ENCODE results near the gene KCNG2. TPM values are rescaled to one million over a fixed set of nuclear protein-coding genes. Genes with fewer than 3 reads are reported as not detected.

KCNG2 gene
- total RNA-seq, 2 experiments from 2014 or later: not detected

GRCh38 chr18:79792096-79792987, 5.4 kb upstream of the KCNG2 start:
- POLR2A ChIA-PET: no interaction called here
- Mint-ChIP-seq H3K4me3 (no peak overlapping the region), H3K4me1 (peaks cover 6% of the 10 kb centered on the region), H3K27ac (no peak overlapping the region), H3K27me3 (peaks cover 63% of the 10 kb centered on the region), H3K36me3 (ENCODE audit: low read depth) (no peaks in the 10 kb centered on the region), H3K9me3 (peaks cover 4% of the 10 kb centered on the region)
- DNase-seq: no peak
- CTCF ChIA-PET: no interaction called here

- DNase-seq: no peak
- no peaks in the 10 kb centered on the region for H3K36me3 Mint-ChIP-seq (ENCODE audit: low read depth)
- peaks cover 7% of the 10 kb centered on the region for H3K4me1 Mint-ChIP-seq
- POLR2A ChIA-PET: no interaction called here
- peaks cover 62% of the 10 kb centered on the region for H3K27me3 Mint-ChIP-seq
- peaks cover 4% of the 10 kb centered on the region for H3K9me3 Mint-ChIP-seq
- no peak overlapping the region for H3K27ac Mint-ChIP-seq
- no peak overlapping the region for H3K4me3 Mint-ChIP-seq
- CTCF ChIA-PET: no interaction called here
These were observed 4.8 kb upstream of the KCNG2 start for GRCh38 chr18:79792988-79793355.

GRCh38 chr18:79794846-79795245, 2.9 kb upstream of the KCNG2 start:
- ChIA-PET POLR2A (no interaction called here), CTCF (no interaction called here)
- H3K4me3 Mint-ChIP-seq: no peak overlapping the region
- no peak for DNase-seq
- H3K27me3 Mint-ChIP-seq: peaks cover 66% of the 10 kb centered on the region
- H3K27ac Mint-ChIP-seq: no peak overlapping the region
- peaks cover 7% of the 10 kb centered on the region for H3K4me1 Mint-ChIP-seq
- H3K36me3 Mint-ChIP-seq (ENCODE audit: low read depth): no peaks in the 10 kb centered on the region
- H3K9me3 Mint-ChIP-seq: no peaks in the 10 kb centered on the region

GRCh38 chr18:79795446-79795845, 2.3 kb upstream of the KCNG2 start:
- H3K4me1 Mint-ChIP-seq: peaks cover 7% of the 10 kb centered on the region
- ChIA-PET CTCF (no interaction called here), POLR2A (no interaction called here)
- H3K27me3 Mint-ChIP-seq: peaks cover 64% of the 10 kb centered on the region
- H3K4me3 Mint-ChIP-seq: no peak overlapping the region
- no peak for DNase-seq
- no peaks in the 10 kb centered on the region for H3K9me3 Mint-ChIP-seq
- H3K36me3 Mint-ChIP-seq (ENCODE audit: low read depth): no peaks in the 10 kb centered on the region
- H3K27ac Mint-ChIP-seq: no peak overlapping the region

- no peaks in the 10 kb centered on the region for H3K9me3 Mint-ChIP-seq
- H3K27me3 Mint-ChIP-seq: peaks cover 60% of the 10 kb centered on the region
- CTCF ChIA-PET: no interaction called here
- peaks cover 7% of the 10 kb centered on the region for H3K4me1 Mint-ChIP-seq
- H3K4me3 Mint-ChIP-seq: no peak overlapping the region
- POLR2A ChIA-PET: no interaction called here
- DNase-seq: no peak
- no peaks in the 10 kb centered on the region for H3K36me3 Mint-ChIP-seq (ENCODE audit: low read depth)
- H3K27ac Mint-ChIP-seq: no peak overlapping the region
These were observed 1.7 kb upstream of the KCNG2 start for GRCh38 chr18:79796016-79796415.

- DNase-seq: no peak
- H3K27me3 Mint-ChIP-seq: peaks cover 52% of the 10 kb centered on the region
- H3K27ac Mint-ChIP-seq: no peak overlapping the region
- POLR2A ChIA-PET: no interaction called here
- CTCF ChIA-PET: no interaction called here
- H3K36me3 Mint-ChIP-seq (ENCODE audit: low read depth): no peaks in the 10 kb centered on the region
- peaks cover 3% of the 10 kb centered on the region for H3K4me1 Mint-ChIP-seq
- no peak overlapping the region for H3K4me3 Mint-ChIP-seq
- no peaks in the 10 kb centered on the region for H3K9me3 Mint-ChIP-seq
These were observed 970 bp upstream of the KCNG2 start for GRCh38 chr18:79796531-79797405.

- ChIA-PET CTCF (no interaction called here), POLR2A (no interaction called here)
- H3K27ac Mint-ChIP-seq: no peak overlapping the region
- no peak for DNase-seq
- H3K4me3 Mint-ChIP-seq: no peak overlapping the region
- no peaks in the 10 kb centered on the region for H3K36me3 Mint-ChIP-seq (ENCODE audit: low read depth)
- H3K27me3 Mint-ChIP-seq: peaks cover 39% of the 10 kb centered on the region
- H3K4me1 Mint-ChIP-seq: peaks cover 3% of the 10 kb centered on the region
- no peaks in the 10 kb centered on the region for H3K9me3 Mint-ChIP-seq
These were observed 734 bp downstream of the KCNG2 start for GRCh38 chr18:79798346-79798998.

GRCh38 chr18:79798999-79799370, 1.2 kb downstream of the KCNG2 start:
- H3K36me3 Mint-ChIP-seq (ENCODE audit: low read depth): no peaks in the 10 kb centered on the region
- ChIA-PET CTCF (no interaction called here), POLR2A (no interaction called here)
- no peak overlapping the region for H3K4me3 Mint-ChIP-seq
- H3K4me1 Mint-ChIP-seq: peaks cover 3% of the 10 kb centered on the region
- H3K27ac Mint-ChIP-seq: no peak overlapping the region
- DNase-seq: no peak
- H3K27me3 Mint-ChIP-seq: peaks cover 37% of the 10 kb centered on the region
- no peaks in the 10 kb centered on the region for H3K9me3 Mint-ChIP-seq

GRCh38 chr18:79799619-79800370, 2.1 kb downstream of the KCNG2 start:
- Mint-ChIP-seq H3K27ac (no peak overlapping the region), H3K9me3 (no peaks in the 10 kb centered on the region), H3K27me3 (peaks cover 33% of the 10 kb centered on the region), H3K4me3 (no peak overlapping the region), H3K36me3 (ENCODE audit: low read depth) (no peaks in the 10 kb centered on the region), H3K4me1 (peaks cover 3% of the 10 kb centered on the region)
- POLR2A ChIA-PET: no interaction called here
- no peak for DNase-seq
- CTCF ChIA-PET: no interaction called here

- H3K36me3 Mint-ChIP-seq (ENCODE audit: low read depth): no peaks in the 10 kb centered on the region
- CTCF ChIA-PET: no interaction called here
- no peak overlapping the region for H3K4me3 Mint-ChIP-seq
- POLR2A ChIA-PET: no interaction called here
- DNase-seq: no peak
- H3K9me3 Mint-ChIP-seq: no peaks in the 10 kb centered on the region
- peaks cover 3% of the 10 kb centered on the region for H3K4me1 Mint-ChIP-seq
- H3K27me3 Mint-ChIP-seq: peaks cover 30% of the 10 kb centered on the region
- no peak overlapping the region for H3K27ac Mint-ChIP-seq
These were observed 2.8 kb downstream of the KCNG2 start for GRCh38 chr18:79800371-79801180.

- H3K27me3 Mint-ChIP-seq: peaks cover 32% of the 10 kb centered on the region
- POLR2A ChIA-PET: no interaction called here
- no peaks in the 10 kb centered on the region for H3K36me3 Mint-ChIP-seq (ENCODE audit: low read depth)
- CTCF ChIA-PET: no interaction called here
- no peaks in the 10 kb centered on the region for H3K9me3 Mint-ChIP-seq
- DNase-seq: no peak
- H3K4me1 Mint-ChIP-seq: peaks cover 3% of the 10 kb centered on the region
- no peak overlapping the region for H3K27ac Mint-ChIP-seq
- H3K4me3 Mint-ChIP-seq: no peak overlapping the region
These were observed 3.5 kb downstream of the KCNG2 start for GRCh38 chr18:79801217-79801616.

GRCh38 chr18:79801641-79802040, 3.9 kb downstream of the KCNG2 start:
- H3K27ac Mint-ChIP-seq: no peak overlapping the region
- DNase-seq: no peak
- H3K9me3 Mint-ChIP-seq: no peaks in the 10 kb centered on the region
- H3K36me3 Mint-ChIP-seq (ENCODE audit: low read depth): no peaks in the 10 kb centered on the region
- no peak overlapping the region for H3K4me3 Mint-ChIP-seq
- H3K4me1 Mint-ChIP-seq: peaks cover 3% of the 10 kb centered on the region
- POLR2A ChIA-PET: no interaction called here
- H3K27me3 Mint-ChIP-seq: peaks cover 28% of the 10 kb centered on the region
- CTCF ChIA-PET: no interaction called here

All from activated CD4-positive, alpha-beta memory T cell treated with anti-CD3 and anti-CD28 coated beads, Interleukin-2, amount 10 ng/mL, durations not matched to agents 7 days and 5 days (primary cell).